GM21529 (cell line): ENCODE data around the gene PRKCH.
"Not testable (repeated sequence)": the region's sequence is repeated elsewhere in the genome, so short reads cannot be mapped to it uniquely, and the experiment has no call there.

Experiments used
- ATAC-seq: cut with Tn5 transposase; IDR thresholded peaks from one replicate; pipeline ENCODE4 v1.9.1; 2021; ENCODE audit not compliant: unreplicated experiment

Gene PRKCH

DNA sequence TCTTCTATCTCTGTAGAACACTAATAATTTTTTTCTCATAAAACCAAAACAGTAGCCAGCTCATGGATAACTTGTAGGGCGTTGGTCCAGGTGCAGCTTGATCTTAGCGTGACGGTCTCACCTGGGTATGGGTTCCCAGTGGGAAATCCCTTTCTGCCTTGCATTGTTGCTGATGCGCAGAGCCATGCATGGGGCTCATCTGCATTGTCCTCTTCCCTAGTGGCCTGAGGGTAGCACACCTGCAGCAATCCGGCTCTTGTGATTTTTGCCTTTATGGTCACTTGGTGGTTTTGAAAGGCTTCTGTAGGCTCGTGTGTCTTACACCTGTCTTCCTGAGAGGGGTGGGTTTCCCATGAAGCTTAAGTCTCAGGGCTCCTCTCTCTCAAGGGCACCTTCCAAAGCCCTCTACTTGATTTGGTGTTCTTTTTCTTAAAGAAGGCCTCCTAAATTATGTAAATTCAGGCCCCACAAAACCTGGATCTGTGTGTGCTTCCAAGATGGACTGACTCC lies 130.6 kb downstream of the PRKCH start:
- ATAC-seq = no peak

DNA sequence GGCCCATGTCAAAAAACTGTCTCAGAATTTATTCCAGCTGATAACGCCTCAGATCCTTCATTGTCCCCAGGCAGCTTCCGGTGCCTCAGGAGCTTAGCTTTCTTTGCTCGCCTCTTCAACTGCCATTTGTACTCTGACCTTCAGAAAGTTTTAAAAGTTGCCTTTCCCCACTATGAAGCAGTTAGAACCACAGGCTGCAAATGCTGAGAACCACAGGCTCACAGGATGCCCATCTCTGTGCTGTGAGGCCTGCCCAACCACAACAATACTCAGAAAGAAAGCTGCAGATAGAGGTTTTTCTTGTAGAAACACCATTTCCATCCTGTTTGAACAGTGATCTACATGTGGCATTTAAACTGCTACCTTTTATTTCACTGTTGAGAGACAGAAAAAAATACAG lies 131.1 kb downstream of the PRKCH start:
- no peak for ATAC-seq

DNA sequence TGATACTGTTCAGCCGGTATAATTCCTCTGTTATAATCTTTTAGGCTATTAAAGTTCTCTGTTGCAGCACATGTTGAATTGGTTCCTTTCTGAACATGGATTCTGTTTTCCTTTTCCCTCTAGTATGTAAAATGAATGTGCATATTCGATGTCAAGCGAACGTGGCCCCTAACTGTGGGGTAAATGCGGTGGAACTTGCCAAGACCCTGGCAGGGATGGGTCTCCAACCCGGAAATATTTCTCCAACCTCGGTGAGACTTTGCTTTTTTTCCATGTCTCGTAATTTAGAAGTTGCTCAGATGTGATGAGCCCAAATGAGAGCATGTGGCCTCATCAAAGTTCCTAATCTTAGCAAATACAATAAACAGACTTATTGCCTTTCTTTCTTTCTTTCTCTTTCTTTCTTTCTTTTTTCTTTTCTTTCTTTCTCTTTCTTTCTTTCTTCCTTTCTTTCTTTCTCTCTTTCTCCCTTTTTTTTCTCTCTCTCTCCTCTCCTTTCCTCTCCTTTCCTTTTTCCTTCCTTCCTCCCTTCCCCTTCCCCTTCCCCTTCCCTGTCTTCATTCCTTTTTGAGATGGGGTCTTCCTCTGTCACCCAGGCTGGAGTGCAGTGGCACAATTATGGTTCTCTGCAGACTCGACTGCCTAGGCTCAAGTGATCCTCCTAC lies 131.9 kb downstream of the PRKCH start:
- no peak for ATAC-seq

DNA sequence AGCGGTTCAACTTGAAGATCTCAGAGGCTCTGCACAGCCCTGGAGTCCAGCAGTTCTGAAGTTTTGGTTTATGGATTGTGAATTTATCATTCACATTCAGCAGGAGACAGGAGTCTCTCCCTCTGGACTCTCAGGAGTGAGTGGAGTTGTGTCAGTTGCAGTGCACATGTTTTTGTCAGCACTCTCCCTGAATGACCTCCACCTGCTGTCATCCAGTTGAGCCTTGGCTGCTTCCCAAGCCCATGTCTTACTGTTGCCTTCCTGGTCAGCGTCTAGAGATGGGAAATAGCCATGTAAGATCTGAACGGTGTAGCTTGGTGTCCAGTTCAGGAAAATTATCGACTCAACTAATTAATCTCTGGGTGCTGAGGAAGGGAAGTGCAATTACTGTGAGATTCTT lies 133.2 kb downstream of the PRKCH start:
- ATAC-seq = no peak

DNA sequence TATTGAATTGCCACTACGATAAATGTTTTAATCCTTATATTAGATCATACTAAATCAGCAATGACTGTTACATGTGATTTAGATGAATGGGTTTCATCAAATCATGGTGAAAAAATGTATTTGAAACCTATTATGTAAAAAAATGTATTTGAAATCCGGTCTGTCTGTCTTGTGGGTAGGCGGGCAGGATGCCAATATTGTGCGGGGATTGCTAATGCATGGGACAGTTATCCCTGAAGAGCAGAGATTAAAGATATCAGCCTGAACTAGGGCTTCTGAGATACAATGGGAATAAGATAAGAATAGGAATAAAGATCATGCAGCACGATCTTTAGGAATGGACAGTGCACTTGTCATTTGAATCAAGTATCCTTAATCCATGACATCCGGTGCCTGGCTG lies 134.0 kb downstream of the PRKCH start:
- ATAC-seq = no peak

DNA sequence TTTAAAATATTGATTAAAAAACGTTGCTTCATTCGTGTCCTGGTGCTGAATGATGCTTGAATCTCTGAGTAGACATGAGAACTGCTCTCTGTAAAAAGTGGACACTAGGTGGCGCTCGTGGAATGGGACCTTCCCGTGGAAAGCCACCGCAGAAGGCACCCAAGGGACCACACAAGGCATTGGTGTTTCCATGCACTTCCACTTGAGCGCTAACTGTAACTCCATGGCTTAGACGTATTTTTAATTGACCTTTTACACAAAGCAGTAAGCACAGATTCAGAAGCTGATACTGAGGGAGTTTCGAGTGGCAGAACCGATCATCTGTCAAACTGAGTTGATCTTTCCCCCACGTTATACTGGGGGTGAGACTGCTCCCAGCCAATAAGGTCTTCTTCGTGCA lies 135.3 kb downstream of the PRKCH start:
- ATAC-seq = peak; percentile 81

DNA sequence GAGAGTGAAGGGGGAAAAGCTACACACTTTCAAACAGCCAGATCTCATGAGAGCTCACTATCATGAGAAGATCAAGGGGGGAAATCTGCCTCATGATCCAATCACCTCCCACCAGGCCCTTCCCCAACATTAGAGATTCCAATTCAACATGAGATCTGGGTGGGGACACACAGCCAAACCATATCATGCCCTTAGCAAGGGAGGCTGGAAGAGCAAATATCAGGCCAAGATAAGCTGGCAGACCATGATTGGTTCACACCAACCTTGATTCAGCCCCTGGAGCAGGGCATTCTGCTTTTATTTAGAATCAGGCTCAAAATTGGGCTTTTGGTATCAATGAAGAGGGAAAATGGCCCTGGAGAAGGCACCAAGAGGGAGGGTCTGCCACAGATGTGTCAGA lies 137.4 kb downstream of the PRKCH start:
- no peak for ATAC-seq

DNA sequence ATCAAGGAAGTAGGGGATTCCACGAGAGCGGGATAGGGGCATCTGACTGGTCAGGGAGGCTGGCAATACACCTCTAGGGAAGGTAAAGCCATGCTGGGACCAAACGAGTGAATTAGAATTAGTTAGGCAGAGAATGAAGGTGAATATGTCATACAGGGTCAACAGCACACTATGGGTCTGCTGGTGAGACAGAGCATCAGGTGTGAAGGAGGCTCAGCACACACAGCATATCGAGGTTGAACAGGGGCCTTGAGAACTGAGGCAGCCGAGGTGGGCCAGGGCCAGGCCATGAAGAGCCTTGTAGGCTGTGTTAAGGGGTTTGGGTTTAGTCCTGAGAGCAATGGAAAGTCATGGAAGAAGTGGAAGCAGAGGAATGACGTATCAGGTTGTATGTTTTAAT lies 137.8 kb downstream of the PRKCH start:
- ATAC-seq = no peak

DNA sequence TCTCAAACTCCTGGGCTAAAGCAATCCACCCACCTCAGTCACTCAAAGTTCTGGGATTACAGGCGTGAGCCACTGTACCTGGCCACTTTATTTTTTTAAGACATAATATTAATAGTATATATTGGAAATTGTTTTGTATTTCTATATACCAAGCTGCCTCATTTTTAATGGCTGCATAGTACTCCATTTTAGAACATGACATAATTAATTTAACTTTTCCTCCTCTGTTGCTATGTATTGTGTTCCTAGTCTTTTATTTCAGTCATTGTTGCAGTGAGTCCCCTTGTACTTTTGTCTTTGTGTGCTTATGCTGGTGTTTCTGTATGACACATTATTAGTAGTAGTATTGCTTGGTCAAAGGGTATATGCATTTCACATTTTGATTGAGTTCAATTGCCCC lies 138.7 kb downstream of the PRKCH start:
- ATAC-seq = no peak

DNA sequence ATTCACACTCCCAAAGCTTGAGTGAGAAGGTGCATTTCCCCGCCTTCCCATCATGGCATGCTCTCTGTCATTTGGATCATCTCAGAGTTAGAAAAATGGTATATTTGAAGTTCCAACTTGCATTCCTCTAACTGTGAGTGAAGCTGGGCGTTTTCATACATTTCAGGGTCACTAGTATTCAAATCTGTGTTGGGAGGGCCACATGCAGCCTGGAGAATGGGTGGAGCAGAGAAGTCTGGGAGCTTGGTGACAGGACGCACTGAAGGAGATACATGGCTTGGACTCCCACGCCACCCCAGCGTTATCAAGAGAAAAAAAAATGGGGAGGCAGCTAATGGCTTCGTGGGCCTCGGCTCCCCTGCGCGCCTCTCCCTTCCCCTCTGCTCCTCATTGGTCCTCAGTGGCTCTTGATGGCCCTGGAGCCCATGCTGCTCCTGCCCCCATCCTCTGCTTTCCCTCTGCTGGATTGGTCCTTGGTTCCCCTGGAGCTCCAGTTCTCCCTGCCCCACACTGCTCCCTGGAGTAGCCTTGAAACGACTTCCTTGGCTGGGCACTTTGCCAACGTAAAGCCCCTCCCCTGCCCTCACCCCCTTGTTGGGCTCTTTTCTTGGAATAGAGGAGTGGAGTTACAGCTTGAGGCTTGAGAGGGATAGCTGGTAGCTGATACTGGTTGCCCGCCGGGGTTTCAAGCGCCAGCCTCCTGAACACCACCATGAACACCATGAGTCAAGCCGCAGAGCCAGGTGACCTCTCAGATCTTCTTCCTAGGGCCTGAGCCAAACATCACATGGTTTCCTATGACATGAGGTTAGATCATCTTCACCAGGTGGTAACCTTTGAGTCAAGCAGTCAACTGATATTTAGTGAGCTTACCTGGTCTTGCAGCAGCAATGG lies 139.6 kb downstream of the PRKCH start:
- no peak for ATAC-seq

DNA sequence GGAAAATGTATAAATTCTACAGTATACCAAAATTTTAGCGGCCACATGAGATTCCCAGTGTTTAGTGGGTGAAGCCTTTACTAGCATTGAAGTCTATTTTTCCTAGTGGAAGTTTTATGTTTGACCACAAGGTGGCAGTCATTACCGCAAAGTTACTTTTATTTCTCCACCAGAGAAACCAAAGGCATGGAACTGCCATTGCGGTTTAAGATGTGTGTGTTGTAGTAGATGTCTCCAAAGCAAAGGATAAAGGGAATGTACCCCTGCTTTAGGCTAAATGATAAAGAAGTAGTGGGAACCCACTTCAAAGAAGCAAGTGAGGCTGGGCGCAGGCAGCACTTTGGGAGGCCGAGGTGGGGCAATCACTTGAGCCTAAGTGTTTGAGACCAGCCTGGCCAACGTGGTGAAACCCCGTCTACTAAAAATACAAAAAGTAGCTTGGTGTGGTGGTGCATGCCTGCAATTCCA lies 140.5 kb downstream of the PRKCH start:
- peak; percentile 65 for ATAC-seq

DNA sequence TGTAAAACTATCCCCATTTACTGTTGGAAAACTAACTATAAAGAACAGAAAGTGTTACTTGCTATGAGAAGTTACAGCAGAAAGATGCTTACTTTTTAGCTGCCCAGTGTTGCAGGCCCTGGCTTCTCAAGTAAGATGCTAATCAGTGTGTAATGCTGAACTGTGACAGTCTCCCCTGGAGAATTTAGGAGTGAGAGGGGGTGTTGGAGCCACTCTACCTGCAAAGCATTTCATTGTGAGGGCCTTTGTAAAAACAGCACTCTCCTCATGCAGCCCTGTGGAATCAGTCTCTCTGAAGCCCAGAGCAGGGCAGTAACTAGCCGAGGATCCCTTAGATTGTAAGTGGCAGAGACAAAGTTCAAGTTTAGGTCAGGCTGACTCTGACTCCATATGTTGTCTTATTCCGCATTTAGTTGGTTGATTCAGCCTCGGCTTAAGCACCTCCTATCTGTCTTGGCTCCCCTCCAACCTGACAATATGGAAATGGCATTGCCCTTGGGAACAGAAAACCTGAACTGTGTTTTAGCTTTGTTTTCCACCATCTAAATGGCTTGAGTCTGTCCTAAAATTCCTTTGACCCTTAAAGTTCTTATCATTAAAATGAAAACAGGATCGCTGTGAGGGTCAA lies 141.3 kb downstream of the PRKCH start:
- ATAC-seq = no peak

DNA sequence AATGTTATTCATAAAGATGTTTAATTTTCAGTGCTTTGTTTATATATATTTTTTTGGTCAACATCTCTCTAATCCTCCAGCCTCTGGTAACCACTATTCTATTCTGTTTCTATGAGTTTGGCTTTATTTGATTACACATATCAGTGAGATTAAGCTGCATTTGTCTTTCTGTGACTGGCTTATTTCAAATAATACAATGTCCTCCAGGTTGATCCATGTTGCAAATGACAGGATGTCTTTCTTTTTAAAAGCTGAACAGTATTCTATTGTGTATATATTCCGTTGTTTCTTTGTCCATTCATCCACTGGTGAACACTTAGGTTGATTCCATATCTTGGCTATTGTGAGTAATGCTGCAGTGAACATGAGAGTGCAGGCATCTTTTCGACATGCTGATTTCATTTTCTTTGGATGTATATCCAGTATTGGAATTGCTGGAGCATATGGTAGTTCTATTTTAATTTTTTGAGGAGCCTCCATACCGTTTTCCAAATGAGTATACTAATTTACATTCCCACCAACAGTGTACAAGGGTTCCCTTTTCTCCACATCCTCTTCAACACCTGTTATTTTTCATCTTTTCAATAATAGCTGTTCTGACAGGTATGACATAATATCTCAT lies 142.4 kb downstream of the PRKCH start:
- ATAC-seq = no peak

DNA sequence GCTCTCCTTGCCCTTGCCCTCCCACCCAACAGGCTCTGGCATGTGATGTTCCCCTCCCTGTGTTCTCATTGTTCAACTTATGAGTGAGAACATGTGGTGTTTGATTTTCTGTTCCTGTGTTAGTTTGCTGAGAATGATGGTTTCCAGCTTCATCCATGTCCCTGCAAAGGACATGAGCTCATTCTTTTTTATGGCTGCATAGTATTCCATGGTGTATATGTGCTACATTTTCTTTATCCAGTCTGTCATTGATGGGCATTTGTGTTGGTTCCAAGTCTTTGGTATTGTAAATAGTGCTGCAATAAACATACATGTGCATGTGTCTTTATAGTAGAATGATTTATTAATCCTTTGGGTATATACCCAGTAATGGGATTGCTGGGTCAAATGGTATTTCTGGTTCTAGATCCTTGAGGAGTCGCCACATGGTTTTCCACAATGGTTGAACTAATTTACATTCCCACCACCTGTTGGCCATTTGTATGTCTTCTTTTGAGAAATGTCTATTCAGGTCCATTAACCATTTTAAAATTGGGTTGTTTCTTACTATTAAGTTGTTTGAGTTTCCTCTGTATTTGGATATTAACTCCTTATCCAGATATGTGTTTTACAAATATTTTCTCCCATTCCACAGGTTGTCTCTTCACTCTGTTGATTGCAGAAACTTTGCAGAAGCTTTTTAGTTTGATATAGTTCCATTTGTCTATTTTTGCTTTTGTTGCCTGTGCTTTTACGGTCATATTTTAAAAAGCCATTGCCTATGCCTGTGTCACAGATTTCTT lies 143.4 kb downstream of the PRKCH start:
- not testable (repeated sequence) for ATAC-seq

DNA sequence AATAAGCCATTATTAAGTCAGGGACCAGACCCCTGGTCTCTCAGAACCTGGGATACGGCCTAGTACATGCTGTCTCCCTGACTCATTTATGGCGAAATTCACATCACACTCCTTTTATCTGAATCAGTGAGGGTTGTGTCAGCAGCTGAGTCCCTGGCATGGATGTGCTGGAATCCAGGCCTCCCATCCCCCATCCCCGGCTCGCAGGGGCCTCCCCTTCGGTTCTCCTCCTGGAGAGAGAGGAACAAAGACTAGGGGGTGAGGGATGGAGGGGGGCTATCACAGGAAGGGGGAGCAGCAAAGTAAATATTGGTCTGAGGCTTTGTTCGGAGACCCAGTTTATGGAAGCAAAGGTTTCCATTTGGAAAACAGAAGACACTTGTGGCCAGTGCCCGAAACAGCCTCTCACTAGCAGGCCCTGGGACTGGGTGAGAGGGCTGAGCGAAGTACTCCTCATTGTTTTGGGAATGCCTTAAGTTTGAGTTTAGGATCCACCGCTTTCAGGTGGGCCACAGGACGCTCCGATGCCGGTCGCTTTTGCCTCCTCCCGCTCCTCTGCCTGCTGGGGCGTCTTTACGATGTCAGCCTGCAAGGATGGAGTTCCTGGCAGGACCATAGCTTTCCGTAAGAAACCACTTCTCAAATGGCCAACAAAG lies 145.0 kb downstream of the PRKCH start:
- no peak for ATAC-seq

DNA sequence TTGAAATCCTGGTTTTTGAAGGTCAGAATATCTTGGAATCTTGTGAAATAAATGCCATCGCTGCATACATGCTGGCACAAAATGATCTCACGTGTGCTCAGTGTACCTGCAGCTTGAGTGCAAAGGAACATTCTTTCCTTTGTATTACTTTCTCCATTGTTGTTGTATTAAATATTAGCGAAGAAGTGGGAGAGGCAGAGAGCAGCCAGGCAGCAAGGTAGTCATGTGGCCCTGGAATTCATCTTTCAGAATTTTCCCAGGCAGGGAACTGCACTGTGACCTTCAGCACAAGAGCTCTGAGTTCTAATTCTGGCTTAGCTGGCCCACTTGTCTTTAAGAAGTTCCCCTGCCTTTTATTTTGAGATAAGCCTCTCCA lies 145.5 kb downstream of the PRKCH start:
- ATAC-seq = no peak

DNA sequence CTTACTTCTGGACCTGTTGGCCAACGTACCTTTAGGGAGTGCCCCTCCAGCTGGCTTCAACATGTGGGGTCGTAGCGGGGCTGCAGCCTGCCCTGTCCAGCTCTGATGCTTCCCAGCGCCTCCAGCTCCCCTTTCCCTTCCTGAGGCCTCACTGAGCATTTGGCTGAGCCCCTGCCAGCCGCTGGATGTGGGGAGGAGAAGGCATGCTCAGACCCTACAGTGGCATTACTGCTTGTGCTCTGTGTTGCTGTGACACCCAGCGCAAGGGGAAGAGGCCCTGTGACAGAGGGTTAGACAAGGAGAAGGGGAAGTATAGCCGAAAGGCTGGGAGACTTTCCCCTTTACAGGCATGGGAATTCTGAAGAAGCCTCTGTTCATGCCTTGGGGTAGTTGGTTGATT lies 145.9 kb downstream of the PRKCH start:
- no peak for ATAC-seq

DNA sequence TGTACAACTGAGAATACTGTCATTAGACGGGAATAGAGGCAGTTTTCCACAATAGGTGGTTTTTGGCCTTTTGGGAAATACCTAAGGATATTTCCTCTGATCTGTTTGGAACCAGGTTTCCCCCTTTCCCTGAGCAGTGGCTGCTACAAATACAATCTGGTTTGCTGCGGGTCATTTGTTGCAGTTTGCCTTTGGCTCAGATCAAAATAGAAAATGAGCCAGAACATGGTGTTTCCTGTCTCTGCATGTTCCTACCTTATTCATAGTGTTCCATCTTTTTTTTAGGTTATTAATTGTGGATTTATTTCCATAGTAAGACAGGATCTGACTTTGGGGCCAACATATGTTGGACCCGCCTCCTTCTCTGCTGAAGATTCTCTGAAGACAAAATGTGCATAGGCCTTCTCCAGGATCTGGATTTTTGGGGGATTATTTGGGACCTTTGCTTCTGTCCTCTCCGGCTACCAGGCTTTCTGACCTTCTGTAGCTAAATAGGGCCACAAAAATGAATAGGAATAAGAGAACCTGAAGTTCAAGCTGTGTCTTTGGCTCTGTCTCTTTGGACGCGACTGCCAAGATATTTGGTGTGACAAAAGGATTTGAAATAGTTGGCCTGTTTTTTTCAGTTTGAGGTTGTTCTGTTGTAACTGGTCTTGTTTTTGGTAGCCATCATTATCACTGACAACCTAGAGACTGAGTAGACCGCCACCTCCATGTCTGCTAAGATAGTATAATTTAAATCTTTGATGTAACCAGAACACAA lies 146.9 kb downstream of the PRKCH start:
- ATAC-seq = no peak

DNA sequence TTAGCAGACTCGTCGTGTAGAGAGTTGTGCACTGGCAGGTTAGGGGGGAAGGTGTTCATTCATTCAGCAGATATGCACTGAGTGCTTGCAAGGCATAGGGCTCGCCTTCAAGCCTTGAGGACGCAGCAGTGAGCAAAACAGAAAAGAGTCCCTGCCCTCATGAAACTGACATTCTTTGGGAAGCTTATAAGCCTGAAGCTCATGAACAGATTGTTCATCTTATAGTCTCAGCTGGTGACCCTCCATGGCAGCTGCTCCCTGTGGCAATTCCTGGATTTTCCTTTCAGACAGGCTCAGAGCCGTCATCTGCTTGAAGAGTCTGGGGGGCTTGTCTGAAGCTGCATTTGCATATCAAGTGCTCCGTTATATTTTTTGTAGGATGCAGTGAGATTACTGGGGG lies 148.4 kb downstream of the PRKCH start:
- ATAC-seq = no peak
